ENCODE data around the gene PREP. TPM values are rescaled to one million over a fixed set of nuclear protein-coding genes. Genes with fewer than 3 reads are reported as not detected.

PREP gene
- total RNA-seq, 2 donors from 2014 or later: 99.9 to 113 TPM

DNA sequence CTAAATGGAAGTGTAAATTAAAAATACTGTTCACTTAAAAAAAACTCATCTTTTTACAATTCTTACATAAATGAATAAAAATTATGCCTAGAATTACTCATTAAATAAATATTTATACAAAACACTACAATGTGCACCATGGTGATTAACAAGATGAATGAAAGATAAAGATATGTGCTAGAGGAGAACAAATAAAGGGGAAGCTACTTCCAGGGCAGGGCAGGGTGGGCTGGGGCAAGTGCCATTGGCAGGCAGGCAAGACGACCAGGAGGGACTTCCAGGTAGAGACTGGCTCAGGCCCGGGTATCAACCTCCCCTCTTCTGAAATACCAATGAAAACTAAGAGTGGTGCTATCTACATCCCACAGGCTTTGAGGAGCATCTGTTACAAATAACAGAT lies 20.4 kb downstream of the PREP start:
- intact Hi-C loops (cut with DNase I): no loop called here
- no peak for DNase-seq
- Histone ChIP-seq H3K9ac (ENCODE audit: low read depth in 2 of 2, low read length in 2 of 2) (peak overlapping the region in 1 of 2 donors; percentile 6), H3K27ac (no peak overlapping the region), H3K36me3 (no peaks in the 10 kb centered on the region), H3K4me1 (peaks cover 18% of the 10 kb centered on the region), H3K9me3 (no peaks in the 10 kb centered on the region), H3K4me3 (no peak overlapping the region), H3K27me3 (no peaks in the 10 kb centered on the region)
- no peak for TF ChIP-seq CTCF (IDR thresholded peaks at IDR 0.05)

DNA sequence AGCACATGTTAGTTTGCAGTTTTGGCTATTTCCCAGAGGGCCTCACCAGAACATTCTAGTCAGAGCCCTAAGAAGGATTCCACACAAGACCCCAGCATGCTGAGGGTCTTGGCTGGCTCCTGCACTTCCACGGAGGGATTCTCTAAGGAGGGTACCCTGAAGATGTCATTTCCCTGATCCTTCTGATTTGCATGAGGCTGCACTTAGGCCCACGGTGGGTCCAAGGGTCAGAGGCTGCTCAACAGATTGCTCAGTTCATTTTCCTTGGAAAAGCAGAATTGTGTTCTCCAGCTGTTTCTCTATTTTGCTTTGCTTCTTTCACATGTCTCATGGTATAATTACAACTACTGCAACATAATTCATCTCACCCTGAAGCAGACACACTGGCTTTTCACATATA lies 22.2 kb downstream of the PREP start:
- no peaks in the 10 kb centered on the region for H3K36me3 ChIP-seq
- intact Hi-C loops (cut with DNase I): no loop called here
- H3K9ac ChIP-seq (ENCODE audit: low read depth in 2 of 2, low read length in 2 of 2): peak overlapping the region in 1 of 2 donors; percentile 38
- H3K27me3 ChIP-seq: no peaks in the 10 kb centered on the region
- peak; percentile 61 for DNase-seq
- no peaks in the 10 kb centered on the region for H3K9me3 ChIP-seq
- peaks cover 18% of the 10 kb centered on the region for H3K4me1 ChIP-seq
- TF ChIP-seq CTCF (IDR thresholded peaks at IDR 0.05): no peak
- H3K27ac ChIP-seq: peak overlapping the region; percentile 37
- no peak overlapping the region for H3K4me3 ChIP-seq

DNA sequence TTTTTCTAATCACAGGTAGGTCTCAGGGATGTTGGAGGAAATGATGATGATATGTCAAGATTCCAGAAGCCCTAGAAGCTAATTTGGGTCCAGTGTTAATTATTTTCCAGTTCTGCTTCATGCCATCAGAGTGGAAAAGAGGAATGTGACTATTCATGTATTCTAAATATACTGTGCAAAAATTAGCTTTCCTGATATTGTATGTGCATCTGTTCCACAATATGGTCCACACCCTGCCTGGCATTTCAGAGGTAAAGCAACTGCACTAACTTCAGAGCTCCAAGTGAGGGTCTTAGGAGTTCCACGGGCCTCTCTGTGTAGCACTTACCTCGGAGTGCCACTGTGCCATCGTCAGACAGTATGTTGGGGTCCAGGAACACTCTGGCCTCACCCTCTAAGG lies 27.1 kb downstream of the PREP start:
- Histone ChIP-seq H3K4me3 (no peak overlapping the region), H3K36me3 (no peaks in the 10 kb centered on the region), H3K9me3 (no peaks in the 10 kb centered on the region), H3K27ac (no peak overlapping the region), H3K27me3 (no peaks in the 10 kb centered on the region), H3K4me1 (peaks cover 9% of the 10 kb centered on the region), H3K9ac (ENCODE audit: low read depth in 2 of 2, low read length in 2 of 2) (no peak overlapping the region)
- no peak for TF ChIP-seq CTCF (IDR thresholded peaks at IDR 0.05)
- no peak for DNase-seq
- intact Hi-C loops (cut with DNase I): no loop called here

GRCh38 chr6:105374010-105374420 lies 28.9 kb downstream of the PREP start:
- Histone ChIP-seq H3K9ac (ENCODE audit: low read depth in 2 of 2, low read length in 2 of 2) (peak overlapping the region in 1 of 2 donors; percentile 28), H3K9me3 (no peaks in the 10 kb centered on the region), H3K27me3 (no peaks in the 10 kb centered on the region), H3K4me1 (no peaks in the 10 kb centered on the region), H3K27ac (peak overlapping the region; percentile 84), H3K36me3 (no peaks in the 10 kb centered on the region), H3K4me3 (no peak overlapping the region)
- no peak for TF ChIP-seq CTCF (IDR thresholded peaks at IDR 0.05)
- DNase-seq: peak; percentile 39
- intact Hi-C loops (cut with DNase I): no loop called here

DNA sequence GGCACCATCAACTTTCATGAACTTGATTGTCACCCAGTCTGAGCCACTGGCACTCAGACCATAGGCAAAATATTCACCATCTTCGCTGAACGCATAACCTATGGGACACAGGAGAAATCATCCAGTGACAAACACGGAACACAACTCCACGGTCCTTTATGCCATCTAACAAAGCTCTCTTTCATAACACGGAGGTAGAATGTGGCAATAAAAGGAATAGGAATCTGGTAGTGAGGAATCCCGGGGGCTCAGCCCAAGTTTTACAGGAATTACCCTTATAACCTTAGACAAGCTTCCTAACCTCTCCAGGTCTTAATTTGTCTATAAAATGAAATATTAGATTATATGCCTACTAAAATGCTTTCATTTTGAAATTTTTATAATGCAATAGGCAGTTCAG lies 29.4 kb downstream of the PREP start:
- no peaks in the 10 kb centered on the region for H3K9me3 ChIP-seq
- H3K27ac ChIP-seq: peak overlapping the region; percentile 84
- no peak for TF ChIP-seq CTCF (IDR thresholded peaks at IDR 0.05)
- DNase-seq: no peak
- no peaks in the 10 kb centered on the region for H3K36me3 ChIP-seq
- intact Hi-C loops (cut with DNase I): no loop called here
- no peaks in the 10 kb centered on the region for H3K4me1 ChIP-seq
- H3K27me3 ChIP-seq: no peaks in the 10 kb centered on the region
- H3K9ac ChIP-seq (ENCODE audit: low read depth in 2 of 2, low read length in 2 of 2): peak overlapping the region in 1 of 2 donors; percentile 64
- H3K4me3 ChIP-seq: no peak overlapping the region

GRCh38 chr6:105372849-105373182 lies 30.1 kb downstream of the PREP start:
- intact Hi-C loops (cut with DNase I): no loop called here
- Histone ChIP-seq H3K36me3 (no peaks in the 10 kb centered on the region), H3K27ac (peak overlapping the region; percentile 84), H3K4me3 (no peak overlapping the region), H3K9me3 (no peaks in the 10 kb centered on the region), H3K4me1 (no peaks in the 10 kb centered on the region), H3K9ac (ENCODE audit: low read depth in 2 of 2, low read length in 2 of 2) (peak overlapping the region in 1 of 2 donors; percentile 64), H3K27me3 (no peaks in the 10 kb centered on the region)
- DNase-seq: peak; percentile 72
- TF ChIP-seq CTCF (IDR thresholded peaks at IDR 0.05): no peak

Data from colonic mucosa (tissue), 4 donors.